SK-N-SH (cell line): Measurements from ENCODE around the gene ZNF142. TPM values are rescaled to one million over a fixed set of nuclear protein-coding genes. Genes with fewer than 3 reads are reported as not detected.

Experiments
- CTCF ChIA-PET: fragments of 300-600, 350-600 bp; formaldehyde crosslinking; extraction: SDS; loops from one replicate; lab custom pipeline; 2021; lab: Yijun Ruan, JAX
- POLR2A ChIA-PET: fragments of 350-600 bp; sonication (Branson Sonifier 250); formaldehyde crosslinking; extraction: SDS; loops from one replicate; lab custom pipeline; 2020; ENCODE audit warnings: antibody characterized with exemption, inconsistent platforms; lab: Yijun Ruan, JAX
- DNase-seq: peaks from one replicate; pipeline ENCODE4 v3.0.0; 2012
- H2AFZ ChIP-seq: fragments of 200-600 bp; sonication (generic); 2 replicates; pipeline ENCODE4 v1.8.1; 2016; ENCODE audit warnings: antibody characterized with exemption, mild to moderate bottlenecking, low read depth
- H3F3A ChIP-seq: fragments of 200-600 bp; sonication (generic); replicated peaks from 2 replicates; pipeline ENCODE3; 2016; ENCODE audit warnings: antibody characterized with exemption, mild to moderate bottlenecking; ENCODE audit not compliant: insufficient read depth
- H3K27ac ChIP-seq, 2 experiments: fragments of 200-500 bp in 1 of 2; fragments of 200-600 bp in 1 of 2; sonication (Bioruptor generic) in 1 of 2; sonication (generic), shearing (Covaris generic) in 1 of 2; 2 replicates each; pipeline versions ENCODE4 v1.5.1 to v1.6.1; 2014 to 2016; ENCODE audit warnings: low read depth in 2 of 2, inconsistent platforms in 1 of 2, low read length in 1 of 2, mild to moderate bottlenecking in 1 of 2, mixed read lengths in 1 of 2
- H3K27me3 ChIP-seq: fragments of 200-600 bp; sonication (generic), shearing (Covaris generic); 2 replicates; pipeline ENCODE4 v1.6.1; 2016; ENCODE audit warnings: mixed run types; ENCODE audit not compliant: insufficient read depth
- H3K36me3 ChIP-seq, 2 experiments: fragments of 200-500 bp in 1 of 2; fragments of 200-600 bp in 1 of 2; sonication (Bioruptor generic) in 1 of 2; sonication (generic) in 1 of 2; replicated peaks in 1 of 2; 2 replicates each; pipeline versions ENCODE3 to v1.5.1; 2014 to 2016; ENCODE audit warnings: low read length in 1 of 2, mild to moderate bottlenecking in 1 of 2; ENCODE audit not compliant: insufficient read depth in 2 of 2, control insufficient read depth in 1 of 2
- H3K4me1 ChIP-seq, 2 experiments: fragments of 200-500 bp in 1 of 2; fragments of 200-600 bp in 1 of 2; sonication (Bioruptor generic) in 1 of 2; sonication (generic), shearing (Covaris generic) in 1 of 2; 2 replicates each; pipeline versions ENCODE4 v1.5.1 to v1.6.1; 2014 to 2016; ENCODE audit warnings: low read depth in 1 of 2, low read length in 1 of 2, mixed run types in 1 of 2; ENCODE audit not compliant: insufficient read depth in 2 of 2, control insufficient read depth in 1 of 2
- H3K4me2 ChIP-seq: fragments of 200-600 bp; sonication (generic), shearing (Covaris generic); 2 replicates; pipeline ENCODE4 v1.6.1; 2017; ENCODE audit warnings: mixed run types
- H3K4me3 ChIP-seq, 2 experiments: fragments of 200-500 bp in 1 of 2; fragments of 200-600 bp in 1 of 2; sonication (Bioruptor generic) in 1 of 2; sonication (generic), shearing (Covaris generic) in 1 of 2; 2 replicates each; pipeline versions ENCODE4 v1.5.1 to v1.8.1; 2014 to 2016; ENCODE audit warnings: low read depth in 2 of 2, inconsistent platforms in 1 of 2, low read length in 1 of 2, mild to moderate bottlenecking in 1 of 2, mixed read lengths in 1 of 2, moderate library complexity in 1 of 2
- H3K79me2 ChIP-seq: fragments of 200-600 bp; sonication (generic); 2 replicates; pipeline ENCODE4 v1.8.1; 2017; ENCODE audit warnings: mild to moderate bottlenecking; ENCODE audit not compliant: insufficient read depth
- H3K9ac ChIP-seq: fragments of 200-600 bp; sonication (generic); 2 replicates; pipeline ENCODE4 v1.6.1; 2017; ENCODE audit warnings: mixed run types
- H3K9me2 ChIP-seq: fragments of 200-600 bp; sonication (generic); 2 replicates; pipeline ENCODE4 v1.6.1; 2017; ENCODE audit warnings: mixed run types
- H3K9me3 ChIP-seq: fragments of 200-600 bp; sonication (generic); 2 replicates; pipeline ENCODE4 v1.6.1; 2017; ENCODE audit warnings: mixed run types, mild to moderate bottlenecking, moderate library complexity
- H4K20me1 ChIP-seq: fragments of 200-600 bp; sonication (generic); 2 replicates; pipeline ENCODE4 v1.6.1; 2017; ENCODE audit warnings: mild to moderate bottlenecking, mixed run types; ENCODE audit not compliant: insufficient read depth
- ELF1 ChIP-seq: IDR thresholded peaks from 2 replicates; pipeline ENCODE4 v1.4.0; 2012
- EP300 ChIP-seq, 2 experiments: IDR thresholded peaks; 2 replicates each; pipeline versions ENCODE4 v1.4.0 to v1.6.1; 2012; ENCODE audit warnings: borderline replicate concordance in 1 of 2, low read depth in 1 of 2, low read length in 1 of 2
- EZH2phosphoT487 ChIP-seq: fragments of 200-600 bp; sonication (generic); IDR thresholded peaks from 2 replicates; pipeline ENCODE4 v1.6.1; 2017; ENCODE audit warnings: low read depth, mixed run types, mild to moderate bottlenecking, antibody characterized with exemption, moderate library complexity, borderline replicate concordance
- FOSL2 ChIP-seq: IDR thresholded peaks from 2 replicates; pipeline ENCODE4 v1.4.0; 2012; ENCODE audit warnings: low read depth, mild to moderate bottlenecking, moderate library complexity, borderline replicate concordance
- FOXJ3 ChIP-seq: sonication (generic); formaldehyde crosslinking; IDR thresholded peaks from 2 replicates; pipeline ENCODE4 v1.5.1; 2020; ENCODE audit warnings: mild to moderate bottlenecking, missing genetic modification reagents
- FOXM1 ChIP-seq: IDR thresholded peaks from 2 replicates; pipeline ENCODE4 v1.4.0; 2012; ENCODE audit warnings: low read depth, mild to moderate bottlenecking
- GABPA ChIP-seq: IDR thresholded peaks from 2 replicates; pipeline ENCODE4 v1.4.0; 2012; ENCODE audit warnings: low read depth, mild to moderate bottlenecking
- MAX ChIP-seq: IDR thresholded peaks from 2 replicates; pipeline ENCODE4 v1.4.0; 2012; ENCODE audit warnings: low read depth
- NFIC ChIP-seq: IDR thresholded peaks from 2 replicates; pipeline ENCODE4 v1.4.0; 2012; ENCODE audit warnings: borderline replicate concordance
- NRF1 ChIP-seq: IDR thresholded peaks from 2 replicates; pipeline ENCODE4 v1.6.1; 2012; ENCODE audit warnings: low read depth, mild to moderate bottlenecking, low read length
- REST ChIP-seq: IDR thresholded peaks from 2 replicates; pipeline ENCODE4 v1.6.1; 2012; ENCODE audit warnings: mild to moderate bottlenecking, low read depth, low read length, moderate library complexity
- RFX5 ChIP-seq: IDR thresholded peaks from 2 replicates; pipeline ENCODE4 v1.6.1; 2012; ENCODE audit warnings: mild to moderate bottlenecking, improper control_type of control experiment, low read length
- RXRA ChIP-seq: IDR thresholded peaks from 2 replicates; pipeline ENCODE4 v1.4.0; 2012; ENCODE audit warnings: low read depth, mild to moderate bottlenecking, borderline replicate concordance
- TEAD4 ChIP-seq: IDR thresholded peaks from 2 replicates; pipeline ENCODE4 v1.4.0; 2012; ENCODE audit warnings: mild to moderate bottlenecking, borderline replicate concordance; ENCODE audit not compliant: insufficient read depth
- USF1 ChIP-seq: IDR thresholded peaks from 2 replicates; pipeline ENCODE4 v1.4.0; 2012; ENCODE audit warnings: low read depth, borderline replicate concordance
- USF2 ChIP-seq: fragments of 150-350 bp; IDR thresholded peaks from 2 replicates; pipeline ENCODE4 v1.6.1; 2017; ENCODE audit warnings: antibody characterized with exemption, low read length, low read depth, borderline replicate concordance
- YY1 ChIP-seq: IDR thresholded peaks from 2 replicates; pipeline ENCODE4 v1.4.0; 2012; ENCODE audit warnings: low read depth, mild to moderate bottlenecking
- ZBTB33 ChIP-seq: IDR thresholded peaks from 2 replicates; pipeline ENCODE4 v1.4.0; 2012; ENCODE audit warnings: low read depth, borderline replicate concordance
- WGBS: methylation state at CpG from one replicate; pipeline ENCODE4 v1.1.6; 2017; ENCODE audit warnings: low lambda C conversion rate; 5-methylcytosine and 5-hydroxymethylcytosine counted together
- polyA plus RNA-seq, 3 experiments: library from polyadenylated mRNA; depleted of rRNA; stranded (reverse); fragments of >200 nt; gene quantifications; 2 replicates each; pipeline ENCODE4 v1.2.3, GENCODE V29; 2012

Gene ZNF142
- polyA plus RNA-seq, 1 of the 3 experiments (the other 2 are of a cell fraction) = 8.1 TPM

GRCh38 chr2:218642121-218642656 lies 17.2 kb downstream of the ZNF142 start:
- no peaks in the 10 kb centered on the region for H3K9me2 ChIP-seq
- H3K27ac ChIP-seq = no peak overlapping the region
- no peaks in the 10 kb centered on the region for H3K27me3 ChIP-seq
- H3K36me3 ChIP-seq = peaks cover 32 to 78% of the 10 kb centered on the region in 2 experiments
- H4K20me1 ChIP-seq = no peaks in the 10 kb centered on the region
- DNase-seq = no peak
- CTCF ChIA-PET = interaction anchor here (1.2 kb wide), 1 partner anchor 23 kb away, joined by 3 read pairs; no protein-coding TSS in a partner anchor
- 95% methylated on average over 8 of the region's 18 CpGs for WGBS
- H3K4me1 ChIP-seq = no peaks in the 10 kb centered on the region
- H2AFZ ChIP-seq = no peak overlapping the region
- no peak overlapping the region for H3K4me3 ChIP-seq
- no peaks in the 10 kb centered on the region for H3K9me3 ChIP-seq
- peaks cover 4% of the 10 kb centered on the region for H3K79me2 ChIP-seq
- TF ChIP-seq FOXM1 (no peak), GABPA (no peak), USF2 (no peak), EZH2phosphoT487 (no peak), EP300 (IDR thresholded peaks at IDR 0.05; ENCODE audit: borderline replicate concordance in 1 of 2, low read depth in 1 of 2, low read length in 1 of 2) (no peak), TEAD4 (no peak), ELF1 (no peak), NRF1 (no peak), YY1 (no peak)
- POLR2A ChIA-PET = interaction anchor here (1.1 kb wide), 1 partner anchor 35 kb away, joined by 3 read pairs; the partner anchor contains the start of gene PLCD4
- H3F3A ChIP-seq = peaks cover 6% of the 10 kb centered on the region
- no peak overlapping the region for H3K9ac ChIP-seq
- H3K4me2 ChIP-seq = no peak overlapping the region

- no peak overlapping the region for H3K9ac ChIP-seq
- no peak overlapping the region for H3K4me3 ChIP-seq
- no peak overlapping the region for H3K4me2 ChIP-seq
- H3K4me1 ChIP-seq = no peaks in the 10 kb centered on the region
- H2AFZ ChIP-seq = no peak overlapping the region
- H3K27me3 ChIP-seq = no peaks in the 10 kb centered on the region
- H3F3A ChIP-seq = peaks cover 11% of the 10 kb centered on the region
- no peak for DNase-seq
- ChIA-PET POLR2A (no interaction called here), CTCF (interaction anchor here (1.7 kb wide), 1 partner anchor 10 kb away, joined by 8 read pairs; no protein-coding TSS in a partner anchor)
- peaks cover 30 to 77% of the 10 kb centered on the region in 2 experiments for H3K36me3 ChIP-seq
- no peaks in the 10 kb centered on the region for H3K9me2 ChIP-seq
- 89% methylated on average over 14 of the region's 18 CpGs for WGBS
- H3K79me2 ChIP-seq = no peaks in the 10 kb centered on the region
- no peaks in the 10 kb centered on the region for H3K9me3 ChIP-seq
- H3K27ac ChIP-seq = no peak overlapping the region
- H4K20me1 ChIP-seq = no peaks in the 10 kb centered on the region
- no peak for TF ChIP-seq REST
- TF ChIP-seq USF1 = no peak
- TF ChIP-seq ZBTB33 = no peak
- TF ChIP-seq RXRA = no peak
- no peak for TF ChIP-seq NRF1
- TF ChIP-seq NFIC = no peak
- TF ChIP-seq FOSL2 = no peak
- no peak for TF ChIP-seq TEAD4
- no peak for TF ChIP-seq USF2
- TF ChIP-seq FOXJ3 (CRISPR knock-in tag) = no peak
- no peak for TF ChIP-seq MAX
- TF ChIP-seq RFX5 = no peak
These were observed 21.1 kb downstream of the ZNF142 start for GRCh38 chr2:218638372-218638771.
